ENCODE results near the gene SERPINB6.

- TF ChIP-seq, protein P1, sequence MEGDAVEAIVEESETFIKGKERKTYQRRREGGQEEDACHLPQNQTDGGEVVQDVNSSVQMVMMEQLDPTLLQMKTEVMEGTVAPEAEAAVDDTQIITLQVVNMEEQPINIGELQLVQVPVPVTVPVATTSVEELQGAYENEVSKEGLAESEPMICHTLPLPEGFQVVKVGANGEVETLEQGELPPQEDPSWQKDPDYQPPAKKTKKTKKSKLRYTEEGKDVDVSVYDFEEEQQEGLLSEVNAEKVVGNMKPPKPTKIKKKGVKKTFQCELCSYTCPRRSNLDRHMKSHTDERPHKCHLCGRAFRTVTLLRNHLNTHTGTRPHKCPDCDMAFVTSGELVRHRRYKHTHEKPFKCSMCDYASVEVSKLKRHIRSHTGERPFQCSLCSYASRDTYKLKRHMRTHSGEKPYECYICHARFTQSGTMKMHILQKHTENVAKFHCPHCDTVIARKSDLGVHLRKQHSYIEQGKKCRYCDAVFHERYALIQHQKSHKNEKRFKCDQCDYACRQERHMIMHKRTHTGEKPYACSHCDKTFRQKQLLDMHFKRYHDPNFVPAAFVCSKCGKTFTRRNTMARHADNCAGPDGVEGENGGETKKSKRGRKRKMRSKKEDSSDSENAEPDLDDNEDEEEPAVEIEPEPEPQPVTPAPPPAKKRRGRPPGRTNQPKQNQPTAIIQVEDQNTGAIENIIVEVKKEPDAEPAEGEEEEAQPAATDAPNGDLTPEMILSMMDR (IDR thresholded peaks at IDR 0.05), result no peak
- no peak for TF ChIP-seq POLR2A (IDR thresholded peaks at IDR 0.05)
Measured at GRCh38 chr6:2951728-2952127, 19.6 kb downstream of the SERPINB6 start.
